PC-3 (cell line): ENCODE measurements around the gene CFAP299.

Experiments used
- EZH2 ChIP-seq: fragments of 300-600 bp; sonication (generic); IDR thresholded peaks from one replicate; pipeline ENCODE4 v1.6.1; 2017; ENCODE audit warnings: antibody characterized with exemption, mild to moderate bottlenecking, low read length; ENCODE audit not compliant: unreplicated experiment
- TF ChIP-seq, protein P1 (sequence below): fragments of 300-600 bp; sonication (generic); conservative IDR thresholded peaks from 2 replicates; pipeline ENCODE4 v1.5.1; 2017; ENCODE audit warnings: antibody characterized with exemption, low read depth, mild to moderate bottlenecking, low read length

DNA sequence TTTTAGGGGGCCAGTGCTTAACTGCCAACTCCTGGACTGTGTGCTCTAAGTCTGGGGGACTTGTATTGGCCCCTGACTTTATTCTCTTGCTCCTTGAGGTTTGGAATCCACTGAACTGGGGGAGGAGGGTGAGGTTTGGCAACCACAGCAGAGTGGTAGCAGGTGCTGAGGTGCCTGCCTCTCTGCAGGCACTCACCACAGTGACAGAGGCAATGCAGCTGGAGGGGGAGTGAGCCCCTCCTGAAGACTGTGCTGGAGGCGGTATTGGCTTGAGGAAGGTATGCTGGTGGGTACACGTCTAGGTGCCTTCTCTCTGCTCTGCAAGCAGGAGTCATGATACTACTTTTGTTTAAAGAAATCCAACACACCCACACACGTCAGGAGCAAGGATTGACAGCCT is 24.6 kb downstream of the CFAP299 start:
- TF ChIP-seq, protein P1, sequence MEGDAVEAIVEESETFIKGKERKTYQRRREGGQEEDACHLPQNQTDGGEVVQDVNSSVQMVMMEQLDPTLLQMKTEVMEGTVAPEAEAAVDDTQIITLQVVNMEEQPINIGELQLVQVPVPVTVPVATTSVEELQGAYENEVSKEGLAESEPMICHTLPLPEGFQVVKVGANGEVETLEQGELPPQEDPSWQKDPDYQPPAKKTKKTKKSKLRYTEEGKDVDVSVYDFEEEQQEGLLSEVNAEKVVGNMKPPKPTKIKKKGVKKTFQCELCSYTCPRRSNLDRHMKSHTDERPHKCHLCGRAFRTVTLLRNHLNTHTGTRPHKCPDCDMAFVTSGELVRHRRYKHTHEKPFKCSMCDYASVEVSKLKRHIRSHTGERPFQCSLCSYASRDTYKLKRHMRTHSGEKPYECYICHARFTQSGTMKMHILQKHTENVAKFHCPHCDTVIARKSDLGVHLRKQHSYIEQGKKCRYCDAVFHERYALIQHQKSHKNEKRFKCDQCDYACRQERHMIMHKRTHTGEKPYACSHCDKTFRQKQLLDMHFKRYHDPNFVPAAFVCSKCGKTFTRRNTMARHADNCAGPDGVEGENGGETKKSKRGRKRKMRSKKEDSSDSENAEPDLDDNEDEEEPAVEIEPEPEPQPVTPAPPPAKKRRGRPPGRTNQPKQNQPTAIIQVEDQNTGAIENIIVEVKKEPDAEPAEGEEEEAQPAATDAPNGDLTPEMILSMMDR: no peak
- TF ChIP-seq EZH2: no peak
